Measurements from ENCODE around the gene ANKRD44. TPM values are rescaled to one million over a fixed set of nuclear protein-coding genes. Genes with fewer than 3 reads are reported as not detected.

The ANKRD44 gene
- total RNA-seq, 1 donor from 2014 or later = 21.4 TPM

- peaks cover 6% of the 10 kb centered on the region for H3K36me3 Mint-ChIP-seq (ENCODE audit: low read depth)
- TF ChIP-seq, protein P1, sequence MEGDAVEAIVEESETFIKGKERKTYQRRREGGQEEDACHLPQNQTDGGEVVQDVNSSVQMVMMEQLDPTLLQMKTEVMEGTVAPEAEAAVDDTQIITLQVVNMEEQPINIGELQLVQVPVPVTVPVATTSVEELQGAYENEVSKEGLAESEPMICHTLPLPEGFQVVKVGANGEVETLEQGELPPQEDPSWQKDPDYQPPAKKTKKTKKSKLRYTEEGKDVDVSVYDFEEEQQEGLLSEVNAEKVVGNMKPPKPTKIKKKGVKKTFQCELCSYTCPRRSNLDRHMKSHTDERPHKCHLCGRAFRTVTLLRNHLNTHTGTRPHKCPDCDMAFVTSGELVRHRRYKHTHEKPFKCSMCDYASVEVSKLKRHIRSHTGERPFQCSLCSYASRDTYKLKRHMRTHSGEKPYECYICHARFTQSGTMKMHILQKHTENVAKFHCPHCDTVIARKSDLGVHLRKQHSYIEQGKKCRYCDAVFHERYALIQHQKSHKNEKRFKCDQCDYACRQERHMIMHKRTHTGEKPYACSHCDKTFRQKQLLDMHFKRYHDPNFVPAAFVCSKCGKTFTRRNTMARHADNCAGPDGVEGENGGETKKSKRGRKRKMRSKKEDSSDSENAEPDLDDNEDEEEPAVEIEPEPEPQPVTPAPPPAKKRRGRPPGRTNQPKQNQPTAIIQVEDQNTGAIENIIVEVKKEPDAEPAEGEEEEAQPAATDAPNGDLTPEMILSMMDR (IDR thresholded peaks at IDR 0.05) = no peak
- peaks cover 6% of the 10 kb centered on the region for H3K9me3 Mint-ChIP-seq (ENCODE audit: low read depth)
- no peak overlapping the region for H3K4me3 Mint-ChIP-seq (ENCODE audit: unreplicated experiment)
- H3K4me1 Mint-ChIP-seq (ENCODE audit: low read depth) = peaks cover 41% of the 10 kb centered on the region
- H3K27ac Mint-ChIP-seq (ENCODE audit: unreplicated experiment) = no peak overlapping the region
- no peak for DNase-seq (ENCODE audit: low spot score)
- no peaks in the 10 kb centered on the region for H3K27me3 Mint-ChIP-seq (ENCODE audit: low read depth)
These were observed 235.3 kb downstream of the ANKRD44 start for GRCh38 chr2:197075281-197075680.

DNA sequence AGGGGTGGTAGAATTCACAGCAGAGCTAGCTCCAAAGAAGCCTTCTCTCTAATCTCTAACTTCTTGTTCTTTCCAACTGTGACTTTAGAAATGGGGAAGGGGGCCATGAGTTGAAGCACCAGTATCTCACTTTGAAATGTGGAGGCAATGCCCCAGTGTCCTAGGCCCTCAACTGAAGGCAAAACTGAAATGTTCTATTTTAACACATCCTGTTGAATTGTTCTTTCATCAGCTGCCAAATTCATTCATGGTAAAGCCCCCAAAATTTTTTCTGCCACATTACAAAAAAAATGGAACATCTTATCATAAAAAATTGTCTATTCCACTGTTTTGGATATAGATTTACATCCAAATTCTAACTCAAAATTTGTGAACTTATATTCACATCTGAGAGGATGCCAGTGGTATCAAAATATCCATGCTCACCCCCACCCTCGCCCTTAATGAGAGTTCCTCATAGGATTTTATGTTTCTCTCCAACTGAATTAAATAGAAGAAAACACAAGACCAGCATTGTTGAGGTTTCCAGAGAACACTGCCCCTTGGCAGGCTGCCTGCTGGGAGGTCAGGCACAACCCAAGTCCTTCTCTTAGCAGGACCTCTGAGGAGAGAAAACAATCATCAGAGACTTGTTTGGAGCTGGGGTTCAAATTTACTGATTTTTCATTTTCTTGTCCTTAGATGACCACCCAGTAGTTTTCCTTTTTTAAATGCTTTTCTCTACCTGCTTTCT is 236.7 kb downstream of the ANKRD44 start:
- no peak for DNase-seq (ENCODE audit: low spot score)
- Mint-ChIP-seq H3K27ac (ENCODE audit: unreplicated experiment) (no peak overlapping the region), H3K27me3 (ENCODE audit: low read depth) (no peaks in the 10 kb centered on the region), H3K36me3 (ENCODE audit: low read depth) (peaks cover 6% of the 10 kb centered on the region), H3K4me1 (ENCODE audit: low read depth) (peaks cover 29% of the 10 kb centered on the region), H3K9me3 (ENCODE audit: low read depth) (peaks cover 6% of the 10 kb centered on the region), H3K4me3 (ENCODE audit: unreplicated experiment) (no peak overlapping the region)
- TF ChIP-seq, protein P1 (IDR thresholded peaks at IDR 0.05) = no peak

DNA sequence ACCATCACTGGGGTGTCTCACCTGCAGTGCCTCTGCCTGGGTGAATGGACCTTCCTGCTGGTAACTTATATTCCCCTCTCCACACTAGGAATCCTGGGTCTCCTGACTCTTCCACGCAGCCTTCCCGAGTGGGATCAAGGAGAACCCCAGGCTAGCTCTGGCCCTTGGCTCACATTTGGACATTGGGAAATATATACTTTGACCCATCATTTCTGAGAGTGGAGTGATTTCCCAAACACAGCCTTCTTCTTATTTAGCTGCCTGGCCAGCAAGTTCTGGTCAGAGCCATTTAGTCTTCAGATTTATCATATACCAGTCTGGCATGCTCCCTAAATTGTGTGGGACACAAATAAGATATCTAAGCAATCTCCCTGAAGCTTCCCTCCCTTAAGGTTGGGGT is 237.3 kb downstream of the ANKRD44 start:
- peaks cover 6% of the 10 kb centered on the region for H3K9me3 Mint-ChIP-seq (ENCODE audit: low read depth)
- H3K4me3 Mint-ChIP-seq (ENCODE audit: unreplicated experiment) = no peak overlapping the region
- H3K4me1 Mint-ChIP-seq (ENCODE audit: low read depth) = peaks cover 24% of the 10 kb centered on the region
- no peak overlapping the region for H3K27ac Mint-ChIP-seq (ENCODE audit: unreplicated experiment)
- TF ChIP-seq, protein P1 (IDR thresholded peaks at IDR 0.05) = no peak
- DNase-seq (ENCODE audit: low spot score) = no peak
- H3K27me3 Mint-ChIP-seq (ENCODE audit: low read depth) = no peaks in the 10 kb centered on the region
- H3K36me3 Mint-ChIP-seq (ENCODE audit: low read depth) = peaks cover 6% of the 10 kb centered on the region

GRCh38 chr2:197072533-197072932 is 238.0 kb downstream of the ANKRD44 start:
- Mint-ChIP-seq H3K27me3 (ENCODE audit: low read depth) (no peaks in the 10 kb centered on the region), H3K36me3 (ENCODE audit: low read depth) (peaks cover 6% of the 10 kb centered on the region), H3K9me3 (ENCODE audit: low read depth) (peaks cover 6% of the 10 kb centered on the region), H3K27ac (ENCODE audit: unreplicated experiment) (no peak overlapping the region), H3K4me3 (ENCODE audit: unreplicated experiment) (no peak overlapping the region), H3K4me1 (ENCODE audit: low read depth) (peaks cover 21% of the 10 kb centered on the region)
- TF ChIP-seq, protein P1 (IDR thresholded peaks at IDR 0.05) = no peak
- no peak for DNase-seq (ENCODE audit: low spot score)

DNA sequence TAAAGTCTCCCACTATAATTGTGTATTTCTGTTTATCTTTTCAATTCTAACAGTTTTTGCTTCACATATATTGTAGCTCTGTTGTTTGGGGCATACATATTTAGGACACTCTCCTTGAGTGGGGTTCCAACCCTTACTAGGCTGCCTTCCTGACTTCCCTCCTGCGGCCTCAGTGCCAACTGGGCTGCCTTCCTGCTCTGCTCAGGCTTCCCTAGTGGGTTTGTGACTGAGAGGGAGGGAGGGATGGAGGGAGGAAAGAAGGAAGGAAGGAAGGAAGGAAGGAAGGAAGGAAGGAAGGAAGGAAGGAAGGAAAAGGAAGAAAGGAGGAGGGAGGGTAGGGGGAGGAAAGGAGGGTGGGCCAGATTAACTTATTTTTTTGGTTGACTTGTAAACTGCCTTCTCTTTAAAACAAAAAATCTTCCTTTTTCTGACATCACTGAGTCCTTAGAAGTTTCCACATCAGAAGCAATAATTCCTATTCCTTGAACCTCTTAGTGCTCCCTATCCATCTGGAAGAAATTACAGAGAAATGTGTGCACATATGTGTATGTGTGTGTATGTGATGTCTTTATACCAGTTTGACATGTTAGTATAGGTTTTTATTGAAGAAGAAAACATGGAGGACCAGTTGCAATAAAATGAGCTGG is 238.7 kb downstream of the ANKRD44 start:
- DNase-seq (ENCODE audit: low spot score) = no peak
- H3K4me3 Mint-ChIP-seq (ENCODE audit: unreplicated experiment) = no peak overlapping the region
- peaks cover 18% of the 10 kb centered on the region for H3K4me1 Mint-ChIP-seq (ENCODE audit: low read depth)
- peaks cover 4% of the 10 kb centered on the region for H3K9me3 Mint-ChIP-seq (ENCODE audit: low read depth)
- TF ChIP-seq, protein P1 (IDR thresholded peaks at IDR 0.05) = no peak
- no peak overlapping the region for H3K27ac Mint-ChIP-seq (ENCODE audit: unreplicated experiment)
- H3K36me3 Mint-ChIP-seq (ENCODE audit: low read depth) = peaks cover 2% of the 10 kb centered on the region
- no peaks in the 10 kb centered on the region for H3K27me3 Mint-ChIP-seq (ENCODE audit: low read depth)

Measured in chondrocyte (in vitro differentiated cells).